HG03064 (cell line): Measurements from ENCODE around the gene FOXO3.

Experiments used
- ATAC-seq: cut with Tn5 transposase; IDR thresholded peaks from one replicate; pipeline ENCODE4 v1.9.1; 2021; ENCODE audit warnings: low read depth; ENCODE audit not compliant: unreplicated experiment

FOXO3 gene

DNA sequence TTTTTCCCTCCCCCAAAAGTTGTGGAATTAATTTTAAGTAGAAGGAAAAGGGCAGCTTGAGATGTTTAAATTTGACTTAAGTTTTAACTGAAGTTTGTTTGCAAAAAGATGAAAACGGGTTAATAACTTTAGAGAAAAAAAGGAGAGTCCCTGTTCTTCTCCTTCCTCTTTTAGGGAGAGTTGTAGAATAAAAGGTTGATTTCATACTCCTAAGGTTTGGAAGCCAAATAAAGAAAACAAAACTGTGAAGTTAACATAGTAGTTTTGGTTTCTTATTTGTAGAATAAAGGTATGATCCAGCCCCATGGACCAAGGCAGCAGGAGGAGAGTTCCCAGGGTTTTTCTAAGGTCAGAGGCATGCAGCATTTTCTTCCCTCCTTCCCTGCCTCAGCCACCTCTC lies 33.4 kb downstream of the FOXO3 start:
- ATAC-seq, result no peak

DNA sequence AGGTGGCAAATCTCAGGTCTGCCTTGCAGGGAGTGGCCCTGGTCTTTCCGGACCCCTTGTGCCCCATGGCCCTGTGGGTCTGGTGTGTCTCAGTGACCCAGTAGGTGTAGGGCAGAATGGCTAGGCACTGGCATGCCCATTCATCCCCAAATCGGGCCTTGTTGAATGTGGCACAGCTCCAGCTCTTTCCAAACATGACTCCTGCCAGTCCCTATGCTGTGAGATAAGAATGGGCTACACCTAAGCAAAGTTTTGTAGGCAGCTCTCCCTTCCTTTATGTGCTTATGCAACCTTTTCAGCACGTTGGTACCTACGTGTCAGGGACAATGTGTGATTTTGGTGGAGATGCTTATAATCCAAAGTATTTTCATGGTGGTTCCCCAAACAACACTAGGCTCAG lies 33.9 kb downstream of the FOXO3 start:
- no peak for ATAC-seq

DNA sequence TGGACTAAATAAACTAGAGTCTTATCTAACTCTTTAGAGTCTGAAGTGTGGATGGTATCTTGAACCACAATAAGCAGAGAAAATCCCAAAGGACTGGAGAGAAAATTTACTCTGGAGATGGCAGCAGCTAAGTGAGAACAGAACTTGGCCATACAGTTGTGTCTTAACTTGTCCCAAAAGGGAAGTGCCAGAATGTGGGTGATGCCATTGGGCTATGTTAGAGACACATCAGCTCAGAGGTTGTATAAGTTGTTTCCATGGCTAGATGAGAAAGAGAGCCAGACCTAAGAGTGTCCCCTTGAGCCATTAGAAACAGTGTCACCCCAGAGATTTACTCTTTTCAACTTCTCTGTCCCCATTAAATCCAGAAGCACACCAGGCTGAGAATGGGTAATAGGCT lies 36.2 kb downstream of the FOXO3 start:
- ATAC-seq, result no peak

- ATAC-seq, result no peak
Observed at GRCh38 chr6:108597572-108598304, 37.0 kb downstream of the FOXO3 start.

GRCh38 chr6:108598305-108598863 lies 37.7 kb downstream of the FOXO3 start:
- peak; percentile 82 for ATAC-seq

GRCh38 chr6:108604156-108604555 lies 43.4 kb downstream of the FOXO3 start:
- ATAC-seq, result no peak

DNA sequence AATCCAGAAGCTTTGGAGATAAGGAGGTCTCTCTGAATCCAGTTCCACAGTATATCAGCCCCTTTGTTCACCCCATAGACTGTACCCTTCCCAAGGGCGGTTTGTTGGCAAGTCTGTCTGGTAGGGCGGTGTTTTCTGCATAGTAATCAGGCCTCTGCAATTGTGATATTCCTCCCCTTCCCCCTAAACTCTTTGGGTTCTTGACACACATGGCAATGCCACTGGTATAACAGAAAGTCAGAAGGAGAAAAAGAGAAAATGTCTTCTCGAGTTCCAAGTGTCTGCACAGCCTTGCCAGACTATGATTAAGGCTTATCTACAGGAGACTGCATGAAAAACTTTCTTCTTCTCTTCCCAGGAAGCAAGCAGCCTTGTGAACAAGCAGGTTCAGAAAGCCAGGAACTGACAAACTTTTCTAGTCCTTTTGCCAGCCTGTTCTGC lies 45.6 kb downstream of the FOXO3 start:
- ATAC-seq, result no peak

DNA sequence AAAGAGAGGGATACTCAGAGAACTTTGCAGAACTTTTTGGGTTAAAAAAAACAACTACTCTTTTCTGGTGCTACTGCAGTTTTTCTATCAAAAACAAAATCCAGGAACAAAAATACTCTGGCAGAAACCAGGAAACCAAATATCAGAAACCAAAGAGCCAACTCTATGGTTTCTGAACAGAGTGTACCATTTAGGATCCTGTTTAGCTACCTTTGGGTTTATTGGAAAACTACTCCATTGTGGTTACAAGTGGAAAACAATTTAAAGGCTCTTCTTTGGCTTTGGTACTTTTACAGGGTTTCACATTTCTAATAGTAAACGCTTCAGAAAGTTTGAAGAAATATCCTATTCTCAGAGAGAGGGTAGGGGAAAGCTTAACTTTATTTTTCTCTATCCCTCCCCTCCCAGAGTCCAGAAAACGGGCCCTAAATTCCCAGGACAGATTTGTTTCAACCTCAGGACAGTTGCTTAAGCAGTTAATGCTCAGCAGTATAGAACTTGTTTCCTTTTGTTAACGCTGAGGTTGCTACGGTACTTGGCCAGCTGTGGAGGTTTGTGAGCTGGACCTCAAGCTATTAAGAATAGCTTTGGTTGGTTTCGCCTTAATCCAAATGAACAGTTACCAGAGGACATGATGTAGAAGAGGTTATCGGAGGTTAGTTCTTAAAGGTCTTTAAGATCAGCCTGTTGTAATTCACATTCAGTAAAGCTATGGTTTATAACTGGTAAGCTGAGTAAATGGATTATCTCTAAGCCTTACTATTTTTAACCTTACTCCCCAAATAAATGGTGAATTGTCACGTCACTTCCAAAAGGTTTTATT lies 47.9 kb downstream of the FOXO3 start:
- ATAC-seq, result no peak

GRCh38 chr6:108609276-108609769 lies 48.6 kb downstream of the FOXO3 start:
- ATAC-seq, result no peak

DNA sequence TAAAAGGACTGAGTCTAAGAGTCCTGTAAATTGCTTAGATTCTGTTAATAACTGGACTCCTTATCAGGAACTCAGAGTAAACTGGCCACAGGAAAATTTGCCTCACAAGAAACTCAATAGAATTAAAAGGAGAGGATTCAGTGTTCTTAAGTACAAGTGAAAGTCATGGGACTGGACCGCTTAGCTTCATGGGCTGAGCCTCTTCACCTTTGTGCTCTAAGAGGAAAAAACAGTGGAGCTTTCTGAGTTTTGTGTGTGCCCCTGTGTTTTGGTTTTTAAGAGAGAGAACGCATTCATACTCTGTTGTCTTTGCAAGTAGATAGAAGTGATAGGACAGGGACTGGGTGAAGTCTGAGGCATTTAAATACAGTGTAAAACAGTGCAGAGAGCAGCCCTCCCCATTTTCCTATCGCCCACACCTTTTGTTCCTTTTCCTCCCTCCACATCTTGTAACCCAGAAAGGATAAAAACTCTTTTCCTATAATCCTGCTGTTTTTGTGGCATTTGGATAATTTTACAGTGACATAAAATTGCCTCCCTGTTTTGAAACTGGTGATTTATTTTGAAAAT lies 49.6 kb downstream of the FOXO3 start:
- no peak for ATAC-seq

DNA sequence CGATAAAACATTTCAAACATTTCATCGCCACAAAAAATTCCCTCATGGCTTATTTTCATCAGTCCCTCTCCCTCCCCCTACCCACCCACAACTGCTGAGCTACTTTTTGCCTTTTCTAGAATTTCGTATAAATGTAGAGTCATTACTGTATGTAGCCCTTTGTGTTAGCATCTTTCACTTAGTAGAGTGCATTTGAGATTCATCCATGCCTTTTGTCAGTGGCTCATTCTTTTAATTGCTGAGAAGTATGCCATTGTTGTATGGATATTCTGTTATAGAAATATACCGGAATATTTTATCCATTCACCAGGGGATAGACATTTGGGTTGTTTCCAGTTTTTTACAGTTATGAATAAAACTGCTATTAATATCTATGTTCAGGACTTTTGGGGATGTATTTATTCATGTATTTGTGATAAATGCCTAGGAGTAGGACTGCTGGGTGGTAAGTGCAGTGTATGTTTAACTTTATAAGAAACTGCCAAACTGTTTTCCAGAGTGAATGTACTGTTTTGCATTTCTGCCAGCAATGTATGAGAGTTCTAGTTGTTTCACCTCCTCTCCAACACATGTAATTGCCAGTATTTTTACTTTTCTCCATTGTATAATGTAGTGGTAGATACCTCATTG lies 50.4 kb downstream of the FOXO3 start:
- no peak for ATAC-seq

DNA sequence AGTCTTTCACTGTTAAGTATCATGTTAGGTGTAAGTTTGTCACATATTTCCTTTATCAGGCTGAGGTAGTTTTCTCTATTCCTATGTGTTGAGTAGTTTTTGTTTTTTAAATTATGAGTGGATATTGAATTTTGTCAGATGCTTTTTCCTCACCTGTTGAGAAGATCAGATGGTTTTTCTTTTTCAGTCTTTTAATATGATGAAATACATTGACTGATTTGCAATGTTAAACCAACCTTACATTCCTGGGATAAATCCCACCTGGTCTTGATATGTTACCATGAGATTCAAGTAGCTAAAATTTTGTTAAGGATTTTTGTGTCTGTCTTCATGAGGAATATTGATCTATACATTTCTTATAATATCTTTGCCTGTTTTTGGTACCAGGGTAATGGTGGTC lies 52.1 kb downstream of the FOXO3 start:
- ATAC-seq, result no peak

- ATAC-seq, result no peak
Observed at GRCh38 chr6:108616544-108616943, 55.8 kb downstream of the FOXO3 start.

DNA sequence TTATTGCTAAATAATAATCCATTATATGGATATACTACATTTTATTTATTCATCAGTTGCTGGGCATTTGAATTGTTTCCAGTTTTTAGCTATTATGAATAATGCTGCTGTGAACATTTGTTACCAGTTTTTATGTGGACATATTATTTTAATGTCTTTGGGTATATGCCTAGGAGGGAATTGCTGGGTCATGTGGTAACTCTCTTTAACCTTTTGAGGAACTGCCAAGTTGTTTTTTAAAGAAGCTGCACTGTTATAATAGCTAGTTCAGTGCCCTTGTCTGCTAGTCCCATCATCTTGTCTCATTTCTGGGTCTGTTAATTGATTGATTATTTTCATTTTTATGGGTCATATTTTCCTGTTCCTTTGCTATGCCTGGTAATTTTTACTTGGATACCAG lies 56.3 kb downstream of the FOXO3 start:
- no peak for ATAC-seq

- no peak for ATAC-seq
Observed at GRCh38 chr6:108618623-108619152, 58.0 kb downstream of the FOXO3 start.

DNA sequence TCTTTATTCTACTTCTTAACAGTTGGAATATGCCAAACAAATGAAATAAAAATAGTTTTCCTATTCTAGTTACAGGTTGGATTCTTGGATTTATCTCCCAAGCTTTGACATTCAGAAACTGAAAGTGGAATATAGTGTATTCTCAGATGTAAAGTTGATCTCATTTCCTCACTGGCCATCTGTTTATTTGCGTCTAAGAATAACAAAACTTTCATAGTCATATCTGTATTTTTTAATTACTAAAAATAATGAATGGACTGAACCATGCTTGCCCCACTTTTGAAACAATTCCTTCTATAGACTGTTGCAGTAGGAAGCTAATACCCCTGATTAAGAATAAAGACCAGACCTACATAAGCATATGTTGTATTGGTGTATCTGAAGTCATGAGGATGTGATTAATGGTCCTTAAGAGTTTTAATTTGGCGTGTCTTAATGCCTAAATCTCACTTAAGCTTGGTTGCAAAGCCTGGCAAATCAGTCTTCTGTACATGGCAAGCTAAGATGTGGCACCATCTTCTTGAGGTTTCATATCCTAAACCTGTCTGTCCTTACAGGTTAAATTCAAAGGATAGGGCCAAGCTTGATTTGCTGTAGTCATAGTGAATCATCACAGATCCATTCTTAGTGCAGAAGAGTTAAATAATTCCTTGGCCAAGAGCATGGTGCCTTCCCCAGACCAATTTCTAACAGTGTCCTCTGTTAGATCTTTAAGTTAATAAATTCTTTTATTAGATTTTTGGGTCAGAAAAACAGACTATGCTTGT lies 58.9 kb downstream of the FOXO3 start:
- ATAC-seq, result no peak

- ATAC-seq, result no peak
Observed at GRCh38 chr6:108621117-108621516, 60.4 kb downstream of the FOXO3 start.

GRCh38 chr6:108622641-108623298 lies 62.1 kb downstream of the FOXO3 start:
- no peak for ATAC-seq

DNA sequence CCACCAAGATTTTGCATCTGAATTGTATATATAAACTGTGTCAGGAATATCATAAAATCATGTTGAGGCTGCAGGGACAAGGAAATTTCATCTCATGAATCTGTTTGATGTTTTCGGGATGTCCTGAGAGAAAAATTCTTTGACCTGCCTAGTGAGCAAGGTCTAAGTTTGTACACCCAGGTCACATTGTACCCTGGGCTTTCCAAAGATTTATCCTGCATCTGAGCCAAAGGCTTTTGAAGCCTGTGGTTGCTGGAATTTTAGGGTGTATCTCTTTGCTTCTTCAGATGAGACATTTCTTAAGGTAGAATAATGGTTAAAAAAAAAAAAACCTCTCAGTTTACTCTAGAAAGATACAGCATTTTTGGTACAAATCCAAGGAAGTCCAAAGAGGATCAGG lies 63.3 kb downstream of the FOXO3 start:
- ATAC-seq, result no peak
